GM19328 (cell line): ENCODE data around the gene TRIM63.

ENCODE experiments used
- ATAC-seq: cut with Tn5 transposase; IDR thresholded peaks from one replicate; pipeline ENCODE4 v1.9.1; 2021; ENCODE audit warnings: mild to moderate bottlenecking, moderate library complexity; ENCODE audit not compliant: unreplicated experiment

Gene TRIM63

GRCh38 chr1:26059906-26060305 is 7.5 kb downstream of the TRIM63 start:
- ATAC-seq = no peak

DNA sequence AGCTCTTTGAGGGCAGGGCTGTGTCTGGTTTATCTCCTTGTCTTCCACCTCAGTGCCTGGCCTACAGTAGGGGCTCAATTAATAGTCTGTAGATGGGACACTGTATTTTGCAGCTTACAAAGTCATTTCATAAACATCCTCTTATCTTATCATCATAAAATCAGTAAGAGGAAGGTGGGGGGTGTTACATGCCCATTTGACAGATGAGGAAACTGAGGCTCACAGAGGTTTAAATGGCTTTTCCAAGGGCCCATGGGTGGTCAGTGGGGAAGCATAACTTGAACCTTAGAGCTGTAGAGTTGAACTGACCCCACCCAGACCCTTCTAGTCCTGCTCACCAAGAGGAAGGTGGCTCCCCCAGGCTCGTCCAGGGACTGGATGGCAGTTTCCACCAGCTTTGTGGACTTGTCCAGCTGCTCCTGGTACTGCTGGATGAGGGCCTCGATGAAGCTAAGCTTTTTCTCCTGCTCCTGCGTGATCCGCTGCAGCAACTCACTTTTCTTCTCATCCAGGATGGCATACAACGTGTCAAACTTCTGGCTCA is 9.3 kb downstream of the TRIM63 start:
- ATAC-seq = no peak

- ATAC-seq = no peak
These were observed 10.2 kb downstream of the TRIM63 start for GRCh38 chr1:26057189-26057588.

- ATAC-seq = no peak
These were observed 12.4 kb downstream of the TRIM63 start for GRCh38 chr1:26055041-26055440.

- no peak for ATAC-seq
These were observed 13.5 kb downstream of the TRIM63 start for GRCh38 chr1:26053718-26054560.

DNA sequence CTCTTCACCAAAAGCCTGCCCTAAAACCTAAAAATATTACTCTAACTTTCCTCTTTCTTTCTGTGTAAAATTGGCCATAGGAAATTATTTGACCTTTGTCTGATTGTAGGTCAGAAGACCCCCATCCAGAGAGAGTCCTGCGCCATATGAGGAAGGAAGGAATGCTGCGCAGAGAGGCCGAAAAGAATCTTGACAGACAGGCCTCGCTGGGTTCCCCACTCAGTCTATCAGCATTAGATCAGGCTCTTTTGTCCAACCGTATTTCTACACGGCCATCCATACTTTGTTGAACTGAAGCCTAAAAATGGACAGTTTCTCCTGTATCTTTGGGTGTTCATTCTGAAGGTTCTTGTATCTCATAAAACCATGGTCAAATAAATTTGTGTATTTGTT is 17.2 kb downstream of the TRIM63 start:
- ATAC-seq = no peak

DNA sequence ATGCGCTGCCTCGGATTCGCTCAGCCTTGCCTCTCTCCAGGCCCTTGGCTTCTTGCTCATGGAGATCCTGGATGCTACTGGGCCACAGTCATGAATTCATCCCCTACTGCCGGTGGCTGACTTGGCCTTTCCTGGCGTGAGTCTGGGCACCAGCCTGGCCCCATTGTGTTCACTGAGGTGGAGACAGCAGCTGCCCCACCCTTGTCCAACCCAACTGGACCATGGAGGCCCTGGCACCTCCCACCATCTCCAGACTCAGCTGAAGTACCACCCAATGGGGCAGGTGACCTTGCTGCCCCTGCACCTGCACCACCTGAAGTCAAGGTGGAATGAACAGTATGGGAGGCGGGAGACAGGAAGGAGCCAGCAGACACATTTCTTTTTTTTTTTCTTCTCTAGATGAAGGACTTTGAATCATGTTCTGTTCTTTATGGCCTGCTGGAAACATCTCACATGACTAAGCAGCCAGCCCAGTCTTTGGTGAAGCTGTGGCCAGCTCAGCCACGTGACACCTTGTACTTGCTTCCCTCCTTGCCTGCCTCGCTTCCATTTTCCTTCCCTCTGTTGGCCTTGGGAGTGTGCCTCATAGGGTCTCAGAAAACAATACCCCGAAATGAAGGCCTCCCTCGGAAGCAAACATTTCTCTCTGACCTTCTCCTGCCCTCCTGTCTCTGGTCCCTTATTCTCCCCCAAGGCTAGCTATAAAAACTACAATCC is 17.7 kb downstream of the TRIM63 start:
- no peak for ATAC-seq

DNA sequence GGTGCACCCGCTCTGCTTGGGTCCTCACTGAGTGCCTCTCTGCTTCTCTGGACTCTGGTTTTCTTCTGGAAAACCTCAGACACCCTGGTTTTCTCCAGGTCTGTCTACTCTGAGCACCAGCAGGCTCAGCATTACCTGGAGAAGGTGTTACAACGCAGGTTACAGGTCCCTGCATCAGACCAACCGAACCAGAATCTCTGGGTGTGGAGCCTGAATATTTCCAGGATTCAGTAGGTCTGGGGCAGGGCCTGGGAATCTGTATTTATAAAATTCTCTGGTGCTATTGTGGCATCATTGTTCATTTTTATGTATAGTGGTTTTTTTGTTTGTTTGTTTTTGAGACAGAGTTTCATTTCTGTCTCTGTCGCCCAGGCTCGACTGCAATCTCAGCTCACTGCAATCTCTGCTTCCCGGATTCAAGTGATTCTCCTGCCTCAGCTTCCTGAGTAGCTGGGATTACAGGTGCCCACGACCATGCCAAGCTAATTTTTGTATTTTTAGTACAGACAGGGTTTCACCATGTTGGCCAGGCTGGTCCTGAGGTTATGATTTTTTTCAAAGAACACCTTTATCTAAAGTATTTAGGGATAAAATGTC is 20.1 kb downstream of the TRIM63 start:
- no peak for ATAC-seq

DNA sequence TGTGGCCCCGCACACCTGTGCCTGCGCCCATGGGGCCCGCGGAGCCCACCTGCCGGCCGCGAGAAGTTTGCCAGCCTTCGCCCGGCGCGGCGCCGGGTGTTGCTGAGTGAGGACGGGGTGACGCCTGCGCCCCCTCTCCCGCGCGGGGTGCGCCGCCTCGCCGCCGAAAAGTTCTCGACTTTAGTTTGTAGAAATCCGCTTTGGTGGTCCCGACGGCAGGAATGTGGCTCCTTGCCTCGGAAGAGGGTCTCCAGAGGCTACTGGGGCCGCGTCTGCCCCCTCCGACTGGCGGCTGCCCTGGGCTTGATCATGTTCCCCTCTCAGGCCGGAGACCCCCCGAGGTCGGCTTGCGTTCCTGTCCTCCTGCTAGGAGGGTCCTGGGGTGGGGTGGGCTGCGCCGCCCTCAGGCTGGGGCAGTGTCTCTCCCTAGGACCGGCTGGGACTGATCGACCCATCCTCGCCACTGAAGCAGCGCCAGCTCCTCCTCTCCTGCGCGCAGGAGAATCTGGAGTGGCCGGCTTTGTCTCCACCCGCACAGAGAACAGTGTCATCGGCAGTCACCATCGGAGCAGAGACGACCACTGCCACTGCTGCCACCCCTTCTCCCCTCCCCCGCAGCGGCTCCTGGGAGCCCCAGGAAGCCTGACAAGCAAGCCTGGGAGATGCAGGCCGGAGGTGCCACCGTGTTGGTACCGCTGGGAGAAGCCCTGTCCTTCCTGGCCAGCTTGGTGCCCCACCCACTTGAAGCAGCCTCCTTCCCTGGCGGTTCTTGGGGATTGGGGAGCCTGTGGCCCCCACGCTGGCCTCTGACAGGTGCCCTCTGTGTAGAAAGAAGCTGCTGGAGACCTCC is 21.0 kb downstream of the TRIM63 start:
- no peak for ATAC-seq

GRCh38 chr1:26045722-26046245 is 21.6 kb downstream of the TRIM63 start, which contains the start of gene SLC30A2:
SLC30A2 (minus strand) TSS chr1:26046118; CDS start chr1:26045896, 222 bp downstream.
- no peak for ATAC-seq

DNA sequence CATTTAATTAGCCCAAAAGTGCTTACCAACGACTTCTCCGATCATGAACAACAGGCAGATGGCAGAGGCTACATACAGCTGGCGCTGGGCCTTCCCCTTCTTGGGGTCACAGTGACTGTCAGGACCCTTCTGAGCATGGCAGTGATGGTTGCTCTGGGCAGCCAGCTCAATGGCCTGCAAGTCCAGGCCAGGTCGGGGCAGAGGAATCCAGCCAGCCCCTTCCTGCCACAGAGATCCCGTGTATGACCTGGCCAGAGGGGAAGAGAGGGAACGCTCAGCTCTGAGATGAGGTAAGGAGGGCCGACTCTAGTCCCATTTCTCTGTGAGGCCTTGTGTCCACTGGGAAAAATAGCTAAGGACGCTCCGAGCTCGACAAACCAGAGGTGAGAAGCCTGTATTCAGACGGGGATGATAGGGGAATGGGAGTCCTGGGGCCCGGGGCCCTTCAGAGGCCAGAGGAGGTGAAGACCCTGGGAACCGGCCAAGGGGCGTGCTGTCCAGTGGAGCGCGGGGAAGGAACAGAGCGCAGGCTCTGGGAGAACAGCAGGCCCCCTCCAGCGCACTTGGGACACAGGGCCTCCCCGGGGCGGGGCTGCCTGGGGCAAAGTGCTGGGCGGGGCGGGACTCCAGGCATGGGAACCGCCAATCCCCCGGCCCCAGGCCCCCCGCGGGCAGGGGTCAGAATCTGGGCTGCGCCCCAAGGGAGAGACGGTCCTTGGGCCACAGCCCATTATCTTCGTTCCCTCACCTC is 22.3 kb downstream of the TRIM63 start:
- no peak for ATAC-seq

- no peak for ATAC-seq
These were observed 23.0 kb downstream of the TRIM63 start for GRCh38 chr1:26044414-26044813.

- no peak for ATAC-seq
These were observed 23.7 kb downstream of the TRIM63 start for GRCh38 chr1:26043765-26044164.

DNA sequence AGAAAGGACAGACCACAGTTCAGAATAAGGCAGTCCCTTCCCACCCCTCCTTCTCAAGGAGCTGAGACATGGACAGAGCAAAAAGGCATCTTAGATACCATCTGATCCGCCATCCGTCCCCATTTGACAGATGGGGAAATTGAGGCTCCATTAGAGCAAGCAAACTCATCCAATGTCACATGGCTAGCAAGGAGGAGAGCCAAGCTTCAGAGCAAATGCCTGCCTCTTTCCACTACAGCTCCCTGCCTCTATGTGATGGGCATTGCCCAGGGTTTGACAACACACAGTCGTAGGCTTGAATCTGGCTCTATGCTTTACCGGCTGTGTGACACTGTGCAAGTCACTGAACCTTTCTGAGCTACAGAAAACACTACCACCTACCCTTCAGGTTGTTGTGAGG is 25.5 kb downstream of the TRIM63 start:
- no peak for ATAC-seq

- ATAC-seq = no peak
These were observed 26.0 kb downstream of the TRIM63 start for GRCh38 chr1:26041401-26041800.

DNA sequence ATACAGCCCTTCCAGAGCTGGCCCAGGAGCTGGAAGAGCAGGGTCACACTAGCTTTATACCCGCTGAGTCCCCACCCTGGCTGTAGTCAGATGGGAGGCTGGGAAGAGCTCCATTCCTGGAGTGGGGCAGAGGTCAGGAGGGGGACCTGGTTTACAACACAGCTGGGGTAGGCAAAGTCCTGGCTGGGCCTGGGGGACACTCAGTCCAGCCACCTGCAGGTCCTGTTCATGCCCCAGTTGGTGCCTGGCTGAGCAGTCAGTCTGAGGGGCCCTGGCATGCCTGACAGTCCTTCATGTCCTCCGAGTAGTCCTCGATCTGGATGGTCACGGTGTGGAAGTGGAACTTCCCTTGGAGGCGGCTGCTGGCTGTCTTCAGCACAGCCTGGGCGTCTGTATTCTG is 28.5 kb downstream of the TRIM63 start:
- ATAC-seq = no peak

DNA sequence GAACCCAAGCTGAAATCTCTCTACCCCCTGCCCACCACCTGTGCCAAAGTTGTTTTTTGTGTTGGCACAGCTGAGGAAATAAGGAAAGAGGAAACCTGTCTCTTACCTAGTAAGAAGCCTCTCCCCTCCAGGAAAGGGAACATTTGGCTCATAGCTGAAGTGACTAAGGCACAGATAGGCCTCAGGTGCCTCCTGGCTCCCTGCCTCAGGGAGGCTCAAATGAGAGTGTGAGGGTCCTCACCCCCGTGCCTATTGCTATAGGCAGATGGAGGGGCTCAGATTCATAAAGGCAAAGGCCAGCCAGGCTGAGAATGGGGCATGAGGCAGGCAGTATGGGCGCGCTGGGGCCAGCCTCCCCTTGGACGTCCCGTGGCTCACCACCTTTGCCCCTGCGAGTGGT is 29.0 kb downstream of the TRIM63 start:
- no peak for ATAC-seq

GRCh38 chr1:26037904-26038303 is 29.5 kb downstream of the TRIM63 start:
- no peak for ATAC-seq

GRCh38 chr1:26036756-26037281 is 30.6 kb downstream of the TRIM63 start:
- no peak for ATAC-seq
